HL-60 (cell line): ENCODE measurements around the gene UGT1A7.

Experiments
- DNase-seq, 2 experiments: peaks; one replicate each; pipeline ENCODE4 v3.0.0-alpha.2; 2010 to 2020; ENCODE audit warnings: low read depth in 1 of 2, low spot score in 1 of 2
- H3K27ac ChIP-seq: fragments of 250-450 bp; sonication (Bioruptor Pico); replicated peaks from 2 replicates; pipeline ENCODE4 v1.5.1; 2020; ENCODE audit warnings: mild to moderate bottlenecking, moderate library complexity
- H3K27me3 ChIP-seq: fragments of 250-450 bp; sonication (Bioruptor Pico); 2 replicates; pipeline ENCODE4 v1.5.1; 2021; ENCODE audit warnings: mild to moderate bottlenecking, moderate library complexity; ENCODE audit not compliant: insufficient read depth, poor library complexity, severe bottlenecking
- H3K4me3 ChIP-seq: replicated peaks from 2 replicates; pipeline ENCODE4 v1.5.1; 2011; ENCODE audit warnings: mild to moderate bottlenecking, control low read depth, low read length; ENCODE audit not compliant: insufficient read depth
- CTCF ChIP-seq: IDR thresholded peaks from one replicate; pipeline ENCODE4 v1.5.1; 2011; ENCODE audit warnings: low read length, control low read depth, inconsistent platforms; ENCODE audit not compliant: insufficient read depth
- GABPA ChIP-seq: IDR thresholded peaks from 2 replicates; pipeline ENCODE4 v1.6.1; 2012; ENCODE audit warnings: low read depth
- POLR2AphosphoS5 ChIP-seq: IDR thresholded peaks from 2 replicates; pipeline ENCODE4 v1.6.1; 2012; ENCODE audit warnings: low read depth
- REST ChIP-seq: IDR thresholded peaks from 2 replicates; pipeline ENCODE4 v1.6.1; 2012; ENCODE audit warnings: low read depth; ENCODE audit not compliant: insufficient replicate concordance
- SPI1 ChIP-seq: IDR thresholded peaks from 2 replicates; pipeline ENCODE4 v1.6.1; 2012; ENCODE audit warnings: low read depth, mild to moderate bottlenecking, borderline replicate concordance

The UGT1A7 gene

GRCh38 chr2:233756429-233757081, 74.9 kb downstream of the UGT1A7 start:
- Histone ChIP-seq H3K27me3 (no peaks in the 10 kb centered on the region), H3K4me3 (no peak overlapping the region), H3K27ac (no peak overlapping the region)
- no peak for TF ChIP-seq CTCF
- no peak for TF ChIP-seq GABPA
- no peak for TF ChIP-seq POLR2AphosphoS5
- no peak for TF ChIP-seq REST
- no peak for TF ChIP-seq SPI1
- no peak for DNase-seq

GRCh38 chr2:233758141-233758540, 76.4 kb downstream of the UGT1A7 start:
- no peak for DNase-seq
- Histone ChIP-seq H3K4me3 (no peak overlapping the region), H3K27me3 (no peaks in the 10 kb centered on the region), H3K27ac (no peak overlapping the region)
- TF ChIP-seq REST (no peak), POLR2AphosphoS5 (no peak), CTCF (no peak), GABPA (no peak), SPI1 (no peak)

GRCh38 chr2:233758849-233759248, 77.1 kb downstream of the UGT1A7 start:
- Histone ChIP-seq H3K27me3 (no peaks in the 10 kb centered on the region), H3K27ac (no peak overlapping the region), H3K4me3 (no peak overlapping the region)
- TF ChIP-seq REST (no peak), GABPA (no peak), POLR2AphosphoS5 (no peak), CTCF (no peak), SPI1 (no peak)
- no peak for DNase-seq
